Mesenchymal stem cell (in vitro differentiated cells and primary cell): Measurements from ENCODE around the gene PDZD2.
"Not testable (repeated sequence)": the region's sequence is repeated elsewhere in the genome, so short reads cannot be mapped to it uniquely, and the experiment has no call there.

ENCODE experiments used
- DNase-seq: peaks from one replicate; pipeline ENCODE4 v3.0.0-alpha.2; 2013
- H2AFZ ChIP-seq: one replicate; pipeline ENCODE4 v1.6.1; 2013; ENCODE audit warnings: low read depth, mild to moderate bottlenecking, control low read depth, inconsistent platforms, low read length, moderate library complexity
- H2AK5ac ChIP-seq: 2 replicates; pipeline ENCODE4 v1.6.1; 2013; ENCODE audit warnings: low read length, moderate library complexity, mild to moderate bottlenecking, inconsistent platforms; ENCODE audit not compliant: severe bottlenecking
- H2BK120ac ChIP-seq: one replicate; pipeline ENCODE4 v1.6.1; 2013; ENCODE audit warnings: low read depth, mild to moderate bottlenecking, inconsistent platforms, low read length, moderate library complexity
- H2BK12ac ChIP-seq, 2 experiments: one replicate each; pipeline ENCODE4 v1.6.1; 2013; ENCODE audit warnings: inconsistent platforms in 2 of 2, low read length in 2 of 2, mild to moderate bottlenecking in 2 of 2, moderate library complexity in 2 of 2, control low read depth in 1 of 2
- H2BK15ac ChIP-seq: one replicate; pipeline ENCODE4 v1.6.1; 2013; ENCODE audit warnings: mild to moderate bottlenecking, low read depth, inconsistent platforms; ENCODE audit not compliant: poor library complexity, severe bottlenecking
- H2BK5ac ChIP-seq: 2 replicates; pipeline ENCODE4 v1.6.1; 2013; ENCODE audit warnings: low read depth, mild to moderate bottlenecking, low read length, control low read depth, inconsistent platforms; ENCODE audit not compliant: poor library complexity, severe bottlenecking
- H3K14ac ChIP-seq, 2 experiments: one replicate each; pipeline ENCODE4 v1.6.1; 2013; ENCODE audit warnings: inconsistent platforms in 2 of 2, low read length in 2 of 2, control low read depth in 1 of 2, mild to moderate bottlenecking in 1 of 2, moderate library complexity in 1 of 2
- H3K18ac ChIP-seq, 2 experiments: one replicate each; pipeline ENCODE4 v1.6.1; 2013; ENCODE audit warnings: inconsistent platforms in 2 of 2, low read length in 2 of 2, control low read depth in 1 of 2, low read depth in 1 of 2, mild to moderate bottlenecking in 1 of 2
- H3K23ac ChIP-seq, 2 experiments: one replicate each; pipeline ENCODE4 v1.6.1; 2013; ENCODE audit warnings: inconsistent platforms in 2 of 2, low read length in 2 of 2, mild to moderate bottlenecking in 2 of 2, moderate library complexity in 2 of 2, control low read depth in 1 of 2
- H3K27ac ChIP-seq: 2 replicates; pipeline ENCODE4 v1.5.1; 2013; ENCODE audit warnings: mild to moderate bottlenecking, moderate library complexity, low read length, control low read depth, inconsistent platforms; ENCODE audit not compliant: poor library complexity, severe bottlenecking
- H3K27me3 ChIP-seq, 2 experiments: 2 replicates each; pipeline versions ENCODE4 v1.6.1 to v1.7.0; 2013; ENCODE audit warnings: low read length in 2 of 2, mild to moderate bottlenecking in 2 of 2, moderate library complexity in 2 of 2, control low read depth in 1 of 2, inconsistent platforms in 1 of 2; ENCODE audit not compliant: control insufficient read depth in 1 of 2, insufficient read depth in 1 of 2
- H3K36me3 ChIP-seq, 2 experiments: 2 replicates each; pipeline versions ENCODE4 v1.6.1 to v1.7.0; 2013; ENCODE audit warnings: low read length in 2 of 2, control low read depth in 1 of 2, inconsistent platforms in 1 of 2, low read depth in 1 of 2, mild to moderate bottlenecking in 1 of 2; ENCODE audit not compliant: insufficient read depth in 2 of 2, control insufficient read depth in 1 of 2
- H3K4ac ChIP-seq, 2 experiments: one replicate each; pipeline ENCODE4 v1.6.1; 2013; ENCODE audit warnings: inconsistent platforms in 2 of 2, low read length in 2 of 2, mild to moderate bottlenecking in 2 of 2, moderate library complexity in 2 of 2, control low read depth in 1 of 2, low read depth in 1 of 2
- H3K4me1 ChIP-seq: 2 replicates; pipeline ENCODE4 v1.6.1; 2013; ENCODE audit warnings: low read depth, low read length, control low read depth; ENCODE audit not compliant: control insufficient read depth, insufficient read depth
- H3K4me2 ChIP-seq: 2 replicates; pipeline ENCODE4 v1.6.1; 2013; ENCODE audit warnings: low read length, mild to moderate bottlenecking, inconsistent platforms; ENCODE audit not compliant: poor library complexity, severe bottlenecking
- H3K4me3 ChIP-seq, 2 experiments: 2 replicates each; pipeline versions ENCODE4 v1.5.1 to v1.7.0; 2013; ENCODE audit warnings: low read length in 2 of 2, mild to moderate bottlenecking in 2 of 2, control low read depth in 1 of 2, low read depth in 1 of 2; ENCODE audit not compliant: insufficient read depth in 1 of 2
- H3K79me1 ChIP-seq: replicated peaks from 2 replicates; pipeline ENCODE4 v1.6.1; 2013; ENCODE audit warnings: mild to moderate bottlenecking, control low read depth, low read length, inconsistent platforms; ENCODE audit not compliant: poor library complexity, severe bottlenecking
- H3K9ac ChIP-seq: 2 replicates; pipeline ENCODE4 v1.7.0; 2013; ENCODE audit warnings: mild to moderate bottlenecking, low read length, moderate library complexity
- H3K9me3 ChIP-seq: 2 replicates; pipeline ENCODE4 v1.7.0; 2013; ENCODE audit warnings: mild to moderate bottlenecking, low read length; ENCODE audit not compliant: control insufficient read depth
- H4K8ac ChIP-seq: one replicate; pipeline ENCODE4 v1.6.1; 2013; ENCODE audit warnings: inconsistent platforms, mild to moderate bottlenecking, low read length, moderate library complexity
- H4K91ac ChIP-seq: one replicate; pipeline ENCODE4 v1.6.1; 2013; ENCODE audit warnings: mild to moderate bottlenecking, low read length, inconsistent platforms
- WGBS: methylation state at CpG from one replicate; pipeline ENCODE4 v1.1.7; 2013; ENCODE audit warnings: mixed read lengths; 5-methylcytosine and 5-hydroxymethylcytosine counted together

PDZD2 gene

DNA sequence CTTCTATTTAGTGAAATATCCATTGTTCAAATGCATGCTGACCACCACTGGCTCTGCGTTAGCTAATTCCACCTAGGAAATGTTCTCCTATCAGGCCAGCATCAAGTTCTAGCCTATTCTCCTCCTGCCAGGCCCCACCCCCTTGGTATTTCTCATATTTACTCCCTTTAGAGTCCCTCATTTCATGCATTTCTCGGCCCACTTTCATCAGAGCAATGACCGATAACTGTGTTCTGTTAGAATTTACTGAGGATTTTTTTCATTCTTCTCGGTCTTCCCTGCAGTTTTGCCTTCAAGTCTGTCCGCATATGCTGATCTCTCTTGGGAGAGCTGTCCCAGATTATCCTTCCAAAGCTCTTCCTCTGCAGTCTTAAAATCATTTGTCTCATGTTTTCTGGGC lies 391.8 kb downstream of the PDZD2 start:
- Histone ChIP-seq H2BK15ac (no peak overlapping the region), H2AK5ac (no peak overlapping the region), H3K4me3 (no peak overlapping the region), H3K4me1 (peaks cover 2% of the 10 kb centered on the region), H4K91ac (no peak overlapping the region), H3K27me3 (peaks cover 0 to 19% of the 10 kb centered on the region in 2 experiments), H2BK12ac (no peak overlapping the region), H3K79me1 (no peaks in the 10 kb centered on the region), H3K14ac (no peak overlapping the region), H2AFZ (no peak overlapping the region), H3K18ac (no peak overlapping the region), H3K9ac (no peak overlapping the region), H3K27ac (no peak overlapping the region), H4K8ac (no peak overlapping the region), H2BK5ac (no peak overlapping the region), H3K36me3 (no peaks in the 10 kb centered on the region), H2BK120ac (no peak overlapping the region), H3K23ac (no peak overlapping the region), H3K4ac (no peak overlapping the region), H3K4me2 (no peak overlapping the region), H3K9me3 (no peaks in the 10 kb centered on the region)
- whole genome bisulfite sequencing, result 75% methylated on average over 5 of the region's 5 CpGs
- DNase-seq, result no peak

DNA sequence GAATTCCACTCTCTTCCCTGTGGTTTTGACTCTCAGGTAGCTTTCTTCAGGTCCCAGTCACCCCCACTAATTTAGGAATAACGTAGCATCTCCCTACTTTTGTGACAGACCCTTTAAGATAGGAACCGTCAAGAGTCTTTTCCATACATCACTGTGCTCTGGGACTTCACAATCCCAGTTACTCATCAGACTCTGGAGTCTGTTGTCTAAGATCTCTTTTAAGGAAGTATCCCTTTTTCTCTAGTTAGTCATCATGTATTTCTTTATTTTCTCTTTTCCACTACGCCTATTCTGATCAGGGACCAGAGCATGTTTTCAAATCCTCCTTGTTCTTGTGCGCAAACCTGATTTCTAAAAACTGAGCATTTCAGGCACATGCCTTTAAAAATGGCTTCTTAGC lies 392.2 kb downstream of the PDZD2 start:
- H3K4ac ChIP-seq, result no peak overlapping the region
- DNase-seq, result peak; percentile 61

GRCh38 chr5:32038523-32038922 lies 399.6 kb downstream of the PDZD2 start:
- H3K18ac ChIP-seq, result no peak overlapping the region
- H3K9ac ChIP-seq, result no peak overlapping the region
- peaks cover 0 to 7% of the 10 kb centered on the region in 2 experiments for H3K36me3 ChIP-seq
- H2BK15ac ChIP-seq, result no peak overlapping the region
- WGBS, result 88% methylated on average over 1 of the region's 2 CpGs
- H3K79me1 ChIP-seq, result no peaks in the 10 kb centered on the region
- no peak overlapping the region for H3K23ac ChIP-seq
- H3K9me3 ChIP-seq, result no peaks in the 10 kb centered on the region
- H2BK120ac ChIP-seq, result no peak overlapping the region
- no peak overlapping the region for H3K27ac ChIP-seq
- H4K8ac ChIP-seq, result no peak overlapping the region
- peaks cover 0 to 58% of the 10 kb centered on the region in 2 experiments for H3K27me3 ChIP-seq
- no peak overlapping the region for H3K4me2 ChIP-seq
- no peak overlapping the region for H2AFZ ChIP-seq
- no peak overlapping the region for H2BK5ac ChIP-seq
- no peak for DNase-seq
- no peak overlapping the region for H2BK12ac ChIP-seq
- H3K4me1 ChIP-seq, result peaks cover 5% of the 10 kb centered on the region
- H3K14ac ChIP-seq, result no peak overlapping the region
- no peak overlapping the region for H2AK5ac ChIP-seq
- H3K4ac ChIP-seq, result no peak overlapping the region
- H3K4me3 ChIP-seq, result no peak overlapping the region
- no peak overlapping the region for H4K91ac ChIP-seq

More for the DNA sequence above, 392.2 kb downstream of the PDZD2 start:
- no peaks in the 10 kb centered on the region for H3K79me1 ChIP-seq
- no peak overlapping the region for H3K18ac ChIP-seq
- H2BK12ac ChIP-seq, result no peak overlapping the region
- H2BK120ac ChIP-seq, result no peak overlapping the region
- no peaks in the 10 kb centered on the region for H3K9me3 ChIP-seq
- H2BK15ac ChIP-seq, result no peak overlapping the region
- H3K4me2 ChIP-seq, result no peak overlapping the region
- no peaks in the 10 kb centered on the region for H3K36me3 ChIP-seq
- H3K9ac ChIP-seq, result no peak overlapping the region
- no peak overlapping the region for H2BK5ac ChIP-seq
- H3K4me1 ChIP-seq, result peaks cover 2% of the 10 kb centered on the region
- 61% methylated on average over 4 of the region's 4 CpGs for WGBS
- H3K27ac ChIP-seq, result no peak overlapping the region
- H3K14ac ChIP-seq, result no peak overlapping the region
- H2AFZ ChIP-seq, result no peak overlapping the region
- no peak overlapping the region for H4K91ac ChIP-seq
- no peak overlapping the region for H3K4me3 ChIP-seq
- H3K23ac ChIP-seq, result no peak overlapping the region
- peaks cover 0 to 20% of the 10 kb centered on the region in 2 experiments for H3K27me3 ChIP-seq
- no peak overlapping the region for H4K8ac ChIP-seq
- H2AK5ac ChIP-seq, result no peak overlapping the region

DNA sequence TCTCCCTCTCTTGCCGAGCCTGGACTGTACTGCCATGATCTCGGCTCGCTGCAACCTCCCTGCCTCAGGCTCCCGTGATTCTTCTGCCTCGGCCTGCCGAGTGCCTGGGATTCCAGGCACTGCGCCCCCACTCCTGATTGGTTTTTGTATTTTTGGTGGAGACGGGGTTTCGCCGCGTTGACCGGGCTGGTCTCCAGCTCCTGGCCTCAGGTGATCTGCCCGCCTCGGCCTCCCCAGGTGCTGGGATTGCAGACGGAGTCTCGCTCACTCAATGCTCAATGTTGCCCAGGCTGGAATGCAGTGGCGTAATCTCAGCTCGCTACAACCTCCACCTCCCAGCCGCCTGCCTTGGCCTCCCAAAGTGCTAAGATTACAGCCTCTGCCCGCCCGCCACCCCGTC lies 400.2 kb downstream of the PDZD2 start:
- H3K36me3 ChIP-seq, H3K9ac ChIP-seq, H2BK15ac ChIP-seq, H3K79me1 ChIP-seq, H4K91ac ChIP-seq, H2AFZ ChIP-seq, H2BK120ac ChIP-seq, H3K27ac ChIP-seq, H2BK5ac ChIP-seq, H2BK12ac ChIP-seq, DNase-seq, H2AK5ac ChIP-seq, H3K4me1 ChIP-seq, H3K4ac ChIP-seq, H3K4me3 ChIP-seq, H3K9me3 ChIP-seq, H4K8ac ChIP-seq, H3K23ac ChIP-seq, H3K4me2 ChIP-seq, H3K14ac ChIP-seq, H3K18ac ChIP-seq: not testable (repeated sequence)
- H3K27me3 ChIP-seq, result peaks cover 0 to 58% of the 10 kb centered on the region in 2 experiments
- WGBS, result 97% methylated on average over 19 of the region's 22 CpGs
